ENCODE measurements around the gene KRT33B. TPM values are rescaled to one million over a fixed set of nuclear protein-coding genes. Genes with fewer than 3 reads are reported as not detected.
"Not testable (repeated sequence)": the region's sequence is repeated elsewhere in the genome, so short reads cannot be mapped to it uniquely, and the experiment has no call there.

Gene KRT33B
- total RNA-seq, 1 donor from 2014 or later: not detected

DNA sequence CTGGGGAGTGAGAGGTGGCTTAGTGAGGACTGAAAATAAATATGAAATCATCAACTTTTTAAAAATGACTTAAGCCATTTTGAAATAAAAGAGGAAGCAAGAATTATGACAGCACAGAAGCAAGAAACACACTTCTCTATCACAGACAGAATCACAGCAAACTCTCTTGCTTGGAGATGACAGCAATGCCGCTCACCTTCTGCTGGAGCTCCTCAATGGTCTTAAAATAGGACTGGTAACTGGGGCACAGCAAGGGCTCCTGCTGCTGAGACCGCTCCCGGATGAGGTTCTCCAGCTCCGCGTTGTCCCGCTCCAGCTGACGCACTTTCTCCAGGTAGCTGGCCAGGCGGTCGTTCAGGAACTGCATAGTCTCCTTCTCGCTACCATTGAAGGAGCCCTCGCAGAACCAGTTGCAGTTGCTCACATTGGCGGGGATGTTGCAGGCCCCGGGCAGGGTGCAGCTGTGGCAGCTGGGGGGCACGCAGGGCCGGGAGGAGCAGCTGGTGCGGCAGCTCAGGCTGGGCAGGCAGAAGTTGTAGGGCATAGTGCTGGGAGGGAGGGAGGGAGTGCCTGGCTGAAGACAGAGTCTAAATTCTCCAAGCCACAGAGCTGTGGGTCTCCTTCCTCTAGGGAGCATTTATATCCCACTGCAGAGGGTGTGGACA, 27.5 kb upstream of the KRT33B start, which contains the start of gene KRT31:
TSS of gene KRT31 (minus strand) at position 613 of the 665 bp plus-strand sequence. CDS start at position 544, 69 bp downstream.
- TF ChIP-seq, protein P1, sequence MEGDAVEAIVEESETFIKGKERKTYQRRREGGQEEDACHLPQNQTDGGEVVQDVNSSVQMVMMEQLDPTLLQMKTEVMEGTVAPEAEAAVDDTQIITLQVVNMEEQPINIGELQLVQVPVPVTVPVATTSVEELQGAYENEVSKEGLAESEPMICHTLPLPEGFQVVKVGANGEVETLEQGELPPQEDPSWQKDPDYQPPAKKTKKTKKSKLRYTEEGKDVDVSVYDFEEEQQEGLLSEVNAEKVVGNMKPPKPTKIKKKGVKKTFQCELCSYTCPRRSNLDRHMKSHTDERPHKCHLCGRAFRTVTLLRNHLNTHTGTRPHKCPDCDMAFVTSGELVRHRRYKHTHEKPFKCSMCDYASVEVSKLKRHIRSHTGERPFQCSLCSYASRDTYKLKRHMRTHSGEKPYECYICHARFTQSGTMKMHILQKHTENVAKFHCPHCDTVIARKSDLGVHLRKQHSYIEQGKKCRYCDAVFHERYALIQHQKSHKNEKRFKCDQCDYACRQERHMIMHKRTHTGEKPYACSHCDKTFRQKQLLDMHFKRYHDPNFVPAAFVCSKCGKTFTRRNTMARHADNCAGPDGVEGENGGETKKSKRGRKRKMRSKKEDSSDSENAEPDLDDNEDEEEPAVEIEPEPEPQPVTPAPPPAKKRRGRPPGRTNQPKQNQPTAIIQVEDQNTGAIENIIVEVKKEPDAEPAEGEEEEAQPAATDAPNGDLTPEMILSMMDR (IDR thresholded peaks at IDR 0.05): no peak
- ChIA-PET POLR2A (no interaction called here), CTCF (no interaction called here)
- intact Hi-C loops (cut with micrococcal nuclease): no loop called here
- Mint-ChIP-seq H3K27me3 (peaks cover 30% of the 10 kb centered on the region), H3K4me3 (no peak within 1 kb of the TSS), H3K9me3 (no peaks in the 10 kb centered on the region), H3K36me3 (ENCODE audit: low read depth) (no peaks in the 10 kb centered on the region), H3K4me1 (no peaks in the 10 kb centered on the region), H3K27ac (no peak within 1 kb of the TSS)
- no peak for ATAC-seq (ENCODE audit: low read depth)
- DNase-seq: no peak

DNA sequence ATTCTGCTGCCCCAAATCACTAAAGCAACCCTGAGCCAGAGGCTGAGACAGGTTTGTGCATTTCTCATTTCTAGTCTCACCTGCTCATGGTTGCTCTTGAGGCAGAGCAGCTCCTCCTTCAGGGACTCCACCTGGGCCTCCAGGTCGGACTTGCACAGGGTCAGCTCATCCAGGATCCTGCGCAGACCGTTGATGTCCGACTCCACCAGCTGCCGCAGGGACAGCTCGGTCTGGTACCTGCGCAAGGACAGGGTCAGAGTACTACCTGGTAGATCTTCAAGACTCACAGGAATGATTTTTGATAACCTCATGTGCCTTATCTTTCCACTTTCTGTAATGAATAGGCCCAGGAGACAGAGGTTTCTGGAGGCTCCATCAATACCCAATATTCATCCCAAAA, 26.7 kb upstream of the KRT33B start:
- H3K9me3 Mint-ChIP-seq: no peaks in the 10 kb centered on the region
- H3K27ac Mint-ChIP-seq: no peak overlapping the region
- ATAC-seq (ENCODE audit: low read depth) (no peak), DNase-seq (no peak)
- H3K4me3 Mint-ChIP-seq: no peak overlapping the region
- ChIA-PET POLR2A (no interaction called here), CTCF (no interaction called here)
- peaks cover 34% of the 10 kb centered on the region for H3K27me3 Mint-ChIP-seq
- no peaks in the 10 kb centered on the region for H3K36me3 Mint-ChIP-seq (ENCODE audit: low read depth)
- intact Hi-C loops (cut with micrococcal nuclease): no loop called here
- no peaks in the 10 kb centered on the region for H3K4me1 Mint-ChIP-seq
- TF ChIP-seq, protein P1 (IDR thresholded peaks at IDR 0.05): no peak

DNA sequence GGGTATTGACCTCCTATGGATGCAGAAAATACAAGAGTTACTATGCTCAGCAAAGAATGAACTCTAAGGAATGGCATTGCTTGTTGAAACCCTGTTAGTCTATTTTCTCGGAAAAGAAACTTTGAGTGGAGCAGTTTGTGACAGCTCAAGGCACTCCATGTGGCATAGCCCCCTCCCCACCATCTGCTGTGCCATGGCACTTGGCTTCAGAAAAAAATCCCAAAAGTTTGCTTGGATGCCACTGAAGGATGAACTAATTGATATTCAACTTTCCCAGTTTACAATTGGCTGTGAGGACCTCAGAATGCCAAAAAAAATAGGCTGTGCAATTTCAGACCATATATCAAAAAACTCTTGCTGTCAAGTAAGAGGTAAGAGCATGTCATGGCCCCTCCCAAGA, 26.0 kb upstream of the KRT33B start:
- intact Hi-C loops (cut with micrococcal nuclease): no loop called here
- POLR2A ChIA-PET: no interaction called here
- CTCF ChIA-PET: no interaction called here
- Mint-ChIP-seq H3K27ac (no peak overlapping the region), H3K9me3 (no peaks in the 10 kb centered on the region), H3K4me3 (no peak overlapping the region), H3K27me3 (peaks cover 34% of the 10 kb centered on the region), H3K4me1 (no peaks in the 10 kb centered on the region), H3K36me3 (ENCODE audit: low read depth) (no peaks in the 10 kb centered on the region)
- ATAC-seq (ENCODE audit: low read depth) (no peak), DNase-seq (no peak)
- TF ChIP-seq, protein P1 (IDR thresholded peaks at IDR 0.05): no peak

DNA sequence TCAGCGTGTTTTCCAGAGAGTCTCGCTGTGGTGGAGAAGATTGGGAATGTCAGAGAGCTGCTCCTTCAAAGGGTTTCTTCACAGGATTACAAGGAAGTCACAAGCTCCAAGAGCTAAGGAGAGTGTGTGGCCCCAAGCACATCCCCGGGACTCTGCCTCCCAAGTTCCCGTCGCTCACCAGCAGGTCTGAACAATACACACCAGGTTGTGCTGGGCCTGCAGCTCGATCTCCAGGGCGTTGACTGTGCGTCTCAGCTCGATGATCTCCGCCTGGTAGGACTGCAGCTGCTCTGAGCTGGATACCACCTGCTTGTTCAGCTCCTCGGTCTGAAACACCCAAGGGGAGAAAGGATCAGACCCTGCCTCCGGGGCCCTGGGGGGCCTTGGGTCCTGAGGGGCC, 25.4 kb upstream of the KRT33B start:
- DNase-seq; ATAC-seq (ENCODE audit: low read depth); H3K36me3 Mint-ChIP-seq (ENCODE audit: low read depth); intact Hi-C loops (cut with micrococcal nuclease); H3K9me3 Mint-ChIP-seq; POLR2A ChIA-PET; H3K4me3 Mint-ChIP-seq; CTCF ChIA-PET; H3K27ac Mint-ChIP-seq; H3K4me1 Mint-ChIP-seq: not testable (repeated sequence)
- H3K27me3 Mint-ChIP-seq: peaks cover 38% of the 10 kb centered on the region

DNA sequence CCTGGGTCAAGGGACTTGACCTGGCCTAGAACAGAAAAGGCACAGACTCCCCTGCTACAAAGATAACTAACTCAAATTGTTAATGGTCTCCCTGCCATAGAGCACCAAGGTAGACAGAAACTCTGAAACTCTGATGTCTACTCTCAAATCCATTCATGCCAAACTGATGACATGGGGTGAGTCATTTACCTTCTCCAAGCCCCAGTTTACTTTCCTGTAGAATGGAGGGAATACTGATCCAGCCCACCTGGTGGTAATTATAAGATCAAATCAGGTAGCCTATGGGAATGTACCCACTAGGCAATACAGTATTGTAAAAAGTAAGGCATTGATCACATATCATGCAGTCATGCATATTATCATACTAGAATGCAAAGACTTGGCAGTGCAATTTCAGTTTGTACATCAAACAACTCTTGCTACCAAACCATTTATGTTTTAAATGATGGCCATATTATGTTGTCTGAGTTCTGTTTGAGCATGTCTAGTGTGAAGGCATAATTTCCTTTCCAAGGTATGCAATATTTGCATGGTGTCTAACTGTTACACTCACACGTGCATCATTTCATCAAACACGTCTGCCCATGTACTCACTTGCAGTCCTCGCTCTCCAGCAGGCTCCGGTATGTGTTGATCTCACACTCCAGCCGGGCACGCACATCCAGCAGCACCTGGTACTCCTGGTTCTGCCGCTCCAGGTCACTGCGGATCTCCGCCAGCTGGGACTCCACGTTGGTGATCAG, 24.8 kb upstream of the KRT33B start:
- Mint-ChIP-seq H3K27me3 (peaks cover 41% of the 10 kb centered on the region), H3K4me3 (no peak overlapping the region), H3K36me3 (ENCODE audit: low read depth) (no peaks in the 10 kb centered on the region), H3K4me1 (no peaks in the 10 kb centered on the region), H3K27ac (no peak overlapping the region), H3K9me3 (no peaks in the 10 kb centered on the region)
- DNase-seq (no peak), ATAC-seq (ENCODE audit: low read depth) (no peak)
- intact Hi-C loops (cut with micrococcal nuclease): no loop called here
- CTCF ChIA-PET: no interaction called here
- POLR2A ChIA-PET: no interaction called here
- TF ChIP-seq, protein P1 (IDR thresholded peaks at IDR 0.05): no peak
